Astrocyte of the spinal cord (primary cell): Measurements from ENCODE around the gene ANKRD45.
"Not testable (repeated sequence)": the region's sequence is repeated elsewhere in the genome, so short reads cannot be mapped to it uniquely, and the experiment has no call there.

Source experiments
- DNase-seq: peaks from one replicate; pipeline ENCODE4 v3.0.0; 2011; ENCODE audit warnings: low read depth, low spot score
- H3K4me3 ChIP-seq: 2 replicates; pipeline ENCODE4 v1.5.1; 2011; ENCODE audit warnings: low read depth, mild to moderate bottlenecking, low read length, moderate library complexity
- in situ Hi-C: cut with HindIII; loops from 2 replicates; pipeline ENCODE4 v1.10.0; 2017; ENCODE audit warnings: low sequenced_read_pairs
- TF ChIP-seq, protein P1 (sequence below): IDR thresholded peaks from 2 replicates; pipeline ENCODE4 v1.5.1; 2012; ENCODE audit warnings: low read depth, mild to moderate bottlenecking, low read length, inconsistent platforms

Gene ANKRD45

DNA sequence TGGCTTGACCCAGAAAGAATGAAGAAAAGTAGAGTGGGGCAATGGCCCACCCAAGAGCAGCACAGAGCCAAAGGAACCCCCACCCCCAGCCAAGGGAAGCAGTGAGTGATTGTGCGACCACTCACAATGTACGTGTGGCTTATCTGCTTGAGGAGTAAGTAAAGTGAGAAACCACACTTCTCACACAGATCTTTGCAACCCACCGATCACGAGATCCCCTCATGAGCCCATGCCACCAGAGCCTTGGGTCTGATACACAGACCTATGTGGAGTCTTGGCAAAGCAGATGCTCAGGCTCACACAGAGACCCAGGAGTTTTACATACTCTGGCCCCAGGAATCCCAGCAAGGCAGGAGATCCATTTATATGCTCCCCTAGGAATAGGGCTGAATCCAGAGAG is 52.8 kb downstream of the ANKRD45 start:
- TF ChIP-seq, protein P1, sequence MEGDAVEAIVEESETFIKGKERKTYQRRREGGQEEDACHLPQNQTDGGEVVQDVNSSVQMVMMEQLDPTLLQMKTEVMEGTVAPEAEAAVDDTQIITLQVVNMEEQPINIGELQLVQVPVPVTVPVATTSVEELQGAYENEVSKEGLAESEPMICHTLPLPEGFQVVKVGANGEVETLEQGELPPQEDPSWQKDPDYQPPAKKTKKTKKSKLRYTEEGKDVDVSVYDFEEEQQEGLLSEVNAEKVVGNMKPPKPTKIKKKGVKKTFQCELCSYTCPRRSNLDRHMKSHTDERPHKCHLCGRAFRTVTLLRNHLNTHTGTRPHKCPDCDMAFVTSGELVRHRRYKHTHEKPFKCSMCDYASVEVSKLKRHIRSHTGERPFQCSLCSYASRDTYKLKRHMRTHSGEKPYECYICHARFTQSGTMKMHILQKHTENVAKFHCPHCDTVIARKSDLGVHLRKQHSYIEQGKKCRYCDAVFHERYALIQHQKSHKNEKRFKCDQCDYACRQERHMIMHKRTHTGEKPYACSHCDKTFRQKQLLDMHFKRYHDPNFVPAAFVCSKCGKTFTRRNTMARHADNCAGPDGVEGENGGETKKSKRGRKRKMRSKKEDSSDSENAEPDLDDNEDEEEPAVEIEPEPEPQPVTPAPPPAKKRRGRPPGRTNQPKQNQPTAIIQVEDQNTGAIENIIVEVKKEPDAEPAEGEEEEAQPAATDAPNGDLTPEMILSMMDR: no peak
- in situ Hi-C loops: no loop called here
- no peak for DNase-seq
- no peak overlapping the region for H3K4me3 ChIP-seq

DNA sequence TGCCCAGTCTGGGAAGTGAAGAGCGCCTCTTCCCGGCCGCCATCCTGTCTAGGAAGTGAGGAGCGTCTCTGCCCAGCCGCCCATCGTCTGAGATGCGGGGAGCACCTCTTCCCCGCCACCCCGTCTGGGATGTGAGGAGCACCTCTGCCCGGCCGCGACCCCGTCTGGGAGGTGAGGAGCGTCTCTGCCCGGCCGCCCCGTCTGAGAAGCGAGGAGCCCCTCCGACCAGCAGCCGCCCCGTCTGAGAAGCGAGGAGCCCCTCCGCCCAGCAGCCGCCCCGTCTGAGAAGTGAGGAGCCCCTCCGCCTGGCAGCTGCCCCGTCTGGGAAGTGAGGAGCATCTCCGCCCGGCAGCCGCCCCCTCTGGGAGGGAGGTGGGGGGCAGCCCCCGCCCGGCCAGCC is 56.6 kb downstream of the ANKRD45 start:
- in situ Hi-C loops, H3K4me3 ChIP-seq, DNase-seq: not testable (repeated sequence)

DNA sequence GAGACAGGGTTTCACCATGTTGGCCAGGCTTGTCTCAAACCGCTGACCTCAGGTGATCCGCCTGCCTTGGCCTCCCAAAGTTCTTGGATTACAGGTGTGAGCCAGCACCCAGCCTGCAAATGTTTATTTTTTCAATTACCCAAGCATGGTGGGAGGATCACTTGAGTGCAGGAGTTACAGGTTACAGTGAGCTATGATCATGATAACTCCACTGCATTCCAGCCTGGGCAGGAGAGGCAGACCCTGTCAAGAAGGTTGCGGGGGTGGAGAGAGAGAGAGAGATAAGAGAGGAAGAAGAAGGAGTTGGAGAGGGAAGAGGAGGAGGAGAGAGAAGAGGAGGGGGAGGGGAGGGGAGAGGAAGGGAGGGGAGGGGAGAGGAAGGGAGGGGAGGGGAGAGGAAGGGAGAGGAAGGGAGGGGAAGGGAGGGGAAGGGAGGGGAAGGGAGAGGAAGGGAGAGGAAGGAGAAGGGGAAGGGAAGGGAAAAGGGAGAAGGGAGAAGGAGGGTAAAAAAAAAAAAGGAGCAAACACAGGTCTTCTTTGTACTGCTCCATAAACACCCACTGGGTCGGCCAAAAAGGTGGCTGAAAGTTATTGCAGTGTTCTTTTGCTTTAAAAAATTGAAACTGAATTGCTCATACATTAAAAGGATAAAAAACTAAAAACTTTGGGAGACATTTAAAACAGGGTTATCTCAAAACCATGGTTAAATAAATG is 61.0 kb downstream of the ANKRD45 start:
- TF ChIP-seq, protein P1: no peak
- DNase-seq: no peak
- in situ Hi-C loops: no loop called here
- no peak overlapping the region for H3K4me3 ChIP-seq

DNA sequence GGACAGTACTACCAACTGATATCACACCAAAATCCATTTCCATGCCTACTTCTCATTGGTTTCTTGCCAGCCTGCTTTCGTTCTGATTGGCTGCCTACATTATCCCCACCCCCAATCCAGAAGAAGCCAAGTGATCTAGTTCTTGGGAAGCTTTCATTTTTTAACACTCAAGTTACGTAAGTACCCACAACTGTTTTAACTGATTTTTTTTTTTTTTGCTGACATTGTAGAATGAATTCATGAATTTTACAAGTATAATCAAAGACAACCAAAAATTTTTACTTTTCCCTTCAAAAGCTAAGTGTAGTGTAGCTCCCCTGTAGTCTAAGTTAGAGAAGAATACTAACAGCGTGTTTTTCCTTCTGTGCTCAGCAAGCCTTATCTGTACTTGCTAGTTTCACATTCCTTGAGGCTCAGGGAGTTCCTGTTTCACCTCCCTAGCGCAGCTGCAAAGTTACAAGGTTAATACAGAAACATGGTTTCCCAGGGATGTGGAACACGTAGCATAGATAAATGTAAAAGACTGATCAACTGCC is 66.5 kb downstream of the ANKRD45 start, which contains the start of gene SLC9C2:
Gene SLC9C2, minus strand, starts transcription at position 17 of the 536 bp plus-strand sequence. CDS start 1,296 bp downstream, outside the sequence.
- H3K4me3 ChIP-seq: no peak within 1 kb of the TSS
- DNase-seq: peak; percentile 5
- TF ChIP-seq, protein P1: no peak
- in situ Hi-C loops: no loop called here

DNA sequence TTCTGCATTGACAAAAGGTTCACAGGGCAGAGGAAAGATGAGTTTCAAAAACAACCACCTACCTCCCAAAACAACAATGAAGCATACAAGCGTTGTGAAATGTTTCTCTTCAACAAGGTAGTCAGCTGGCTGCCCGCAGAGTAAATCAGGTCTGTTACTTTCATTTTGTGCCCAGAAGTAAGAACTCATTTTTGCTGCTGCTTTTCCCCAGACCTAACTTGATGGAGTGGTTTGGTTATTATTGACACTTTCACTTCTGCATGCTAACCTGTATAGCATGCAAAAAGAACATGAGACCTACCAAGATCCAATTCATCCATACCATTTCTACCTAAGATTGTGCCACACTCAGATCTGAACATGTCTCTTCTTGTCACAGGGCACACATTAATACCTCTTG is 68.1 kb downstream of the ANKRD45 start:
- TF ChIP-seq, protein P1: no peak
- no peak for DNase-seq
- in situ Hi-C loops: no loop called here

DNA sequence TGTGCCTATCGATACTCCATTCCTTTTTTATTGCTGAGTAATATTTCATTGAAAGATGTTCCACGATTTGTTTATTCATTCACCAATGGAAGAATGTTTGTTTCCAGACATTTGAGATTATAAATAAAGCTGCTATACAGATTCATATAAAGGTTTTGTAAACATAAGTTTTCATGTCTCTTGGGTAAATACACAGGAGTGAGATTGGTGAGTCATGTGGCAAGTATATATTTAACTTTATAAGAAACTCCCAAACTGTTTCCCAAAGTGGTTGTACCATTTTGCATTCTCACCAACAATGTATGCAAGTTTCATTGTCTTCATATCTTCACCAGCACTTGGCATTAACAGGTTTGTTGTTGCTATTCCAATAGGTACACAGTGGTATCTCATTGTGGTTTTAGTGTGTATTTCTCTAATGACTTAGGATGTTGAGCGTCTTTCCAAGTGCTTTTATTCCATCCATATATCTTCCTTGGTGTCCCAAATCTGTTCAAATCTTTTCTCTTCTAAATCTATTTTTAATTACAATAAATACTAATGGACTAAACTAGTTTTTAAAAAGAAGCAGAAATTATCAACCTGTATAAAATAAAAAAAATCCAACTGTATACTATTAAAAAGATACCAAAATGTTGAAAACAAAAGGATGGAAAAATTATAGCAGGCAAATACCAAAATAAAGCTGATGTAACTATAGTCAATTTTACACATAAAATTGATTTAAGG is 73.4 kb downstream of the ANKRD45 start:
- in situ Hi-C loops: no loop called here

More for the DNA sequence above, 68.1 kb downstream of the ANKRD45 start:
- no peak overlapping the region for H3K4me3 ChIP-seq

DNA sequence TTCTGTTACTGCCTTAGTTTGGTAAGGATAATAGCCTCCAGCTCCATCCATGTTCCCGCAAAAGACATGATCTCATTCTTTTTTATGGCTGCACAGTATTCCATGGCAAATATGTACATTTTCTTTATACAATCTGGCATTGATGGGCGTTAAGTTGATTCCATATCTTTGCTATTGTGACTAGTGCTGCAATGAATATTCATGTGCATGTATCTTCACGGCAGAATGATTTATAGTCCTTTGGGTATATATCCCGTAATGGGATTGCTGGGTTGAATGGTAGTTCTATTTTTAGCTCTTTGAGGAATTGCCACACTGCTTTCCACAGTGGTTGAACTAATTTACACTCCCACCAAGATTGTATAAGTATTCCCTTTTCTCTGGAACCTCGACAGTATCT is 78.5 kb downstream of the ANKRD45 start:
- DNase-seq, in situ Hi-C loops, H3K4me3 ChIP-seq: not testable (repeated sequence)

More for the DNA sequence above, 73.4 kb downstream of the ANKRD45 start:
- TF ChIP-seq, protein P1: no peak
- H3K4me3 ChIP-seq: no peak overlapping the region
- DNase-seq: no peak
